ENCODE data around the gene CARNS1.

Gene CARNS1

GRCh38 chr11:67372321-67372992 lies 43.0 kb upstream of the CARNS1 start:
- no peaks in the 10 kb centered on the region for H3K9me3 Mint-ChIP-seq
- H3K36me3 Mint-ChIP-seq (ENCODE audit: low read depth): no peaks in the 10 kb centered on the region
- no peak overlapping the region for H3K27ac Mint-ChIP-seq
- no peak overlapping the region for H3K4me3 Mint-ChIP-seq
- H3K27me3 Mint-ChIP-seq (ENCODE audit: low read depth): peaks cover 77% of the 10 kb centered on the region
- peaks cover 16% of the 10 kb centered on the region for H3K4me1 Mint-ChIP-seq (ENCODE audit: low read depth)

DNA sequence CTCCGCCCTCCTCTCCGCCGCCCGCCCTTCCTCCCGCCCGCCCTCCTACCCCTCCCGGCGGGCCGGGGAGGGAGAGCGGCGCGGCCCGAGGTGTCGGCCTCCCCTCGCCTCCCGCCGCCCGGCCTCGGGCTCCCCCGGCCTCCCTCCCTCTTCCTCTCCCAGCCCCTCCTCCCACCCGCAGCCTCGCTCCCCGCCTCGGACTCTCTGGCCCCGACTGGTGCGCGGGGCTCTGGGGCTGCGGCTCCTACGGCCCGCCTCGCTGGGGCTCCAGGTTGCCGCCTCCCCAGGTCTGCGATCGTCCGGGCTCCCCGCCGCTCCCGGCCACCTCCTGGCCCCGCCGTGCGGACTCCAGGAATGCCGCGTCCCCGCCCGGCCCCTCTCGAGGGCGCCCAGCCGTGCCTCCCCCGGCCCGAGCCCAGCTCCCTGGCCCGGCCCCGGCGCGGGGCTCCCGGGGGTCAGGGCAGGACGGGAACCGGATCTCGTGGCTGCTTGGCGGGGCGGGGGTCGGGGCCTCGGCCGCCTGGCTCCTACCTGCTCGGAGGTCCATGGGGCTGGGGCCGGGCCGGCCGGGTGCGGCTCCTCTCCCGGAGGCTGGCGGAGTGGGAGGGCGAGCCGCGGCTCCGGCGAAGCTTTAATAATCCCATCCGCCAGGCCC lies 42.4 kb upstream of the CARNS1 start, which contains the start of gene CLCF1:
TSS of gene CLCF1 (minus strand) at position 606 of the 655 bp plus-strand sequence. CDS start at position 547, 59 bp downstream.
- Mint-ChIP-seq H3K27ac (peak within 1 kb of the TSS; percentile 65), H3K4me3 (peak within 1 kb of the TSS; percentile 88), H3K36me3 (ENCODE audit: low read depth) (no peaks in the 10 kb centered on the region), H3K9me3 (no peaks in the 10 kb centered on the region), H3K27me3 (ENCODE audit: low read depth) (peaks cover 72% of the 10 kb centered on the region), H3K4me1 (ENCODE audit: low read depth) (peaks cover 16% of the 10 kb centered on the region)

GRCh38 chr11:67373648-67374570 lies 41.6 kb upstream of the CARNS1 start:
- H3K36me3 Mint-ChIP-seq (ENCODE audit: low read depth): no peaks in the 10 kb centered on the region
- peaks cover 64% of the 10 kb centered on the region for H3K27me3 Mint-ChIP-seq (ENCODE audit: low read depth)
- peak overlapping the region; percentile 88 for H3K4me3 Mint-ChIP-seq
- no peaks in the 10 kb centered on the region for H3K9me3 Mint-ChIP-seq
- peaks cover 12% of the 10 kb centered on the region for H3K4me1 Mint-ChIP-seq (ENCODE audit: low read depth)
- H3K27ac Mint-ChIP-seq: peak overlapping the region; percentile 65

DNA sequence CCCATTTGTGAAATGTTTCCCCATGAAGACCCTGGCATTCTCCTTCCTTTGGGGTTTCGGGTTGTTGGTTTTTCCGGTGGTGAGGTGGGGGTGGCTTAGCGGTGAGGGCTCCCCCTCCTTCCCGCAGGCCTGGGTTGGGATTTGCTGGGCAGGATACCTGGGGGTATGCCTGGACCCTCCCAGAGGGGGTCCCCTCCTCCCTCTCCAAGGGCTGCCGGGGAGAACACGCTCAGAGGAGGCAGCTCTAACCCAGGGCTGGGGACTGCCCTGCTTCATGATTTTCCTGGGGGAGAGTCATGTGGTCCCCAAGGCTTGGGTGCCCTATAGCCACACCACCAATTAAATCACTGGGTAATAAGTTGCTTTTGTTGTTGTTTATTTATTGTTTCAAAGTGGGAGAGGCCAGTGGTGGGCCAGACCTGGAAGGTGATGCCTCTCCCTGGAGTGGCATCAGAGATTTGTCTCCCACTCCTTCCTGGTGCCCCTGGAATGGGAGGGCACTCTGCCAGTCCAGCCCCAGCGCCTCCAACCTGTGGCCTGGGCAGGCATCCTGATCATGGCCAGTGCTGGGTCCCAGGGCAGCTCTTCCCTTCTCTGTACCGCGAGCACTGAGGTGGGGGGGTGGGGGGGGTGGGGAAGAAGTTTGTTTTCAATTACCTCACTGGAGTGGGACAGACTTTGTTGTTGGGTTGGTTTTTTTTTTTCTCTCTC lies 40.8 kb upstream of the CARNS1 start:
- Mint-ChIP-seq H3K27ac (no peak overlapping the region), H3K4me1 (ENCODE audit: low read depth) (peaks cover 9% of the 10 kb centered on the region), H3K27me3 (ENCODE audit: low read depth) (peaks cover 56% of the 10 kb centered on the region), H3K36me3 (ENCODE audit: low read depth) (no peaks in the 10 kb centered on the region), H3K4me3 (peak overlapping the region; percentile 88), H3K9me3 (no peaks in the 10 kb centered on the region)

DNA sequence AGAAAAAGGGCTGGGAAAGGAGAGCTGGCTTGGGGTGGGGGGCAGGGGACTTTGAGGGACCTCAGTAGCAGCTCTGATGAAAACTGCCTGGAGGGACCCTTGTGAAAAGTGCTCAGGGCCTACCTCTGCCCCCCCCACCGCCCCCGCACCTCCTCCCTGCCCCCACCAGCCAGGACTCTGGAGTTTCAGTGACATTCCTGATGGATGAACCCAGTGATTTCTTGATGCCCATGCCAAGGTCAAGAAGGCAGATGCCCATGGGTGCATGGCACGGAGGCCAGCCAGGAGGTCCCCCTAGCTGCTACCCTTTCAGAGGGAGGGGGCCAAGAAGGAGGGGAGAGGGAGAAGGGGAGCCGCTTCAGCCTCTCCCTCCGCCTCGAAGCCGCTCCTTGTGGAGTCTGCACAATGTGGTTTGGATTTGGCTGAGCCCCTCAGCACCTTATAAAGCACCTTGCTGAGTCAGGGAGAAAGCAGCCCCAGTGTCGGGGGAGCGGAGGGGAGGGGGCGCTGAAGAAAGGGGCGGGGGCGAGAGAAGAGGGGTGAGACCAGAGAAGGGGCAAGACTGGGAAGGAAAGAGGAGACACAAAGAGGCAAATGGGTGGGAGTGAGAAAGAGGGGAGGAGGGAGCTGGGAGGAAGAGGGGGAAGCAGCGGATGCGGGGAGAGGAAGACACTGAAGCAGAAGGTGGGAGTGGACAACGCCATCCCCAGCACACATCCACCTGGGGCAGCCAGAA lies 40.0 kb upstream of the CARNS1 start:
- H3K4me3 Mint-ChIP-seq: peak overlapping the region; percentile 28
- H3K27me3 Mint-ChIP-seq (ENCODE audit: low read depth): peaks cover 51% of the 10 kb centered on the region
- no peaks in the 10 kb centered on the region for H3K9me3 Mint-ChIP-seq
- no peaks in the 10 kb centered on the region for H3K36me3 Mint-ChIP-seq (ENCODE audit: low read depth)
- H3K27ac Mint-ChIP-seq: no peak overlapping the region
- H3K4me1 Mint-ChIP-seq (ENCODE audit: low read depth): peaks cover 7% of the 10 kb centered on the region

DNA sequence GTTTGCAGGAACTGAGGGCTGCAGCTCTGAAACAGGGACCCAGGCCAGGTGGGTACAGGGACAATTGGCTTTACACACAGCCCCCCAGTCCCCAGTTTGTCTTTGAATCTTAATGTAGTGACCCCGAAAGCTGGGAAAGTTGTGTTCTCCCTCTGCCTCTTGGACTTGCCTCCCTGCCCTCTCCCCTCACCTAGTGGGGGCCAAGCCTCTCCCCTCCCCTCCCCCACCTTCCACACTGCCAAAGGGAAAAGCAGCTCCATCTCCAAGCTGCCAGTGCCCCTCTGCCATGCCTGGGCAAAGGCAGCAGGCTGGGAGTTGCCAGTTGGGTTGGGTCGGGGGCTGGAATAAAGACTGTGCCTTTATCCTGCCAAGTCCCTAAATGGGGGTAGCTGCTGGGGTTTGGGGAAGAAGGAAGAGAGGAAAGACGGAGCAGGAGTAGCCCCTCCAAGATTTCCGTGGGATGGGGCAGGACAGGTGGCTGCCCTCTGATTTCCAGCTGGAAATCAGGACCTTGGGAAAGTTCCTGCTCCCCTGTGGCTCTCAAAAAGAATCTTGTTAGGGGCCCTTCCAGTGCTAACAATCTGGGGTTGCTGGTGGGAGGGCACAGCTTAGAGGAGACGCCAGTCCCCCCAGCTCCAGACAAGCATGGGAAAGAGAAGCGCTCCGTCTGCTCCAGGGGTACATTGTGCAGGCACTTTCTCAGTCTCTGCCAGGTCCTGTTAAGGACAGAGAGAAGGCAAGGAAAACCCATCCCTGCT lies 39.2 kb upstream of the CARNS1 start:
- no peak overlapping the region for H3K27ac Mint-ChIP-seq
- H3K4me1 Mint-ChIP-seq (ENCODE audit: low read depth): peaks cover 6% of the 10 kb centered on the region
- H3K9me3 Mint-ChIP-seq: no peaks in the 10 kb centered on the region
- no peak overlapping the region for H3K4me3 Mint-ChIP-seq
- peaks cover 51% of the 10 kb centered on the region for H3K27me3 Mint-ChIP-seq (ENCODE audit: low read depth)
- H3K36me3 Mint-ChIP-seq (ENCODE audit: low read depth): no peaks in the 10 kb centered on the region

GRCh38 chr11:67376873-67377808 lies 38.3 kb upstream of the CARNS1 start:
- peaks cover 48% of the 10 kb centered on the region for H3K27me3 Mint-ChIP-seq (ENCODE audit: low read depth)
- no peaks in the 10 kb centered on the region for H3K36me3 Mint-ChIP-seq (ENCODE audit: low read depth)
- H3K9me3 Mint-ChIP-seq: no peaks in the 10 kb centered on the region
- H3K4me1 Mint-ChIP-seq (ENCODE audit: low read depth): peaks cover 7% of the 10 kb centered on the region
- no peak overlapping the region for H3K27ac Mint-ChIP-seq
- H3K4me3 Mint-ChIP-seq: no peak overlapping the region

DNA sequence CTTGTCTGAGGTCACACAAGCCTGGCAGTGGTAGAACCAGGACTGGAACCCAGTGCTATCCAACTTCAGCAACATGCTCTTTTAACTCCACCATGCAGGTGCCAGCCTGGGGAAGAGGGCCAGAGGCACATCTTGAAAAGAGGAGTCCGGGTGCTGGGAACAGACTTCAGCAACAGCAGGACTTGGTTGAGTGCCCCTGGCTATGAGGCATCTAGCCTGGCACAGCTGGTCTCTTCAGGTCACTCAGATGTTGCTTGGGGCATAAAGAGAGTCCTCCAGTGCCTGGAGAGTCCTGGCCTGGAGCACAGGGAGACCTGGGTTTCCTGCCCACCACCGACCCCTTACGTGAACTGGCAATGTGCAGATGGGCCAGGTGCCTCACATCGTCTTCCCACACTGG lies 36.9 kb upstream of the CARNS1 start:
- H3K4me1 Mint-ChIP-seq (ENCODE audit: low read depth): peaks cover 7% of the 10 kb centered on the region
- H3K4me3 Mint-ChIP-seq: no peak overlapping the region
- H3K27me3 Mint-ChIP-seq (ENCODE audit: low read depth): peaks cover 50% of the 10 kb centered on the region
- H3K36me3 Mint-ChIP-seq (ENCODE audit: low read depth): no peaks in the 10 kb centered on the region
- H3K9me3 Mint-ChIP-seq: no peaks in the 10 kb centered on the region
- no peak overlapping the region for H3K27ac Mint-ChIP-seq

GRCh38 chr11:67379061-67380058 lies 36.1 kb upstream of the CARNS1 start:
- Mint-ChIP-seq H3K27me3 (ENCODE audit: low read depth) (peaks cover 43% of the 10 kb centered on the region), H3K4me3 (no peak overlapping the region), H3K36me3 (ENCODE audit: low read depth) (no peaks in the 10 kb centered on the region), H3K4me1 (ENCODE audit: low read depth) (peaks cover 3% of the 10 kb centered on the region), H3K27ac (no peak overlapping the region), H3K9me3 (no peaks in the 10 kb centered on the region)

DNA sequence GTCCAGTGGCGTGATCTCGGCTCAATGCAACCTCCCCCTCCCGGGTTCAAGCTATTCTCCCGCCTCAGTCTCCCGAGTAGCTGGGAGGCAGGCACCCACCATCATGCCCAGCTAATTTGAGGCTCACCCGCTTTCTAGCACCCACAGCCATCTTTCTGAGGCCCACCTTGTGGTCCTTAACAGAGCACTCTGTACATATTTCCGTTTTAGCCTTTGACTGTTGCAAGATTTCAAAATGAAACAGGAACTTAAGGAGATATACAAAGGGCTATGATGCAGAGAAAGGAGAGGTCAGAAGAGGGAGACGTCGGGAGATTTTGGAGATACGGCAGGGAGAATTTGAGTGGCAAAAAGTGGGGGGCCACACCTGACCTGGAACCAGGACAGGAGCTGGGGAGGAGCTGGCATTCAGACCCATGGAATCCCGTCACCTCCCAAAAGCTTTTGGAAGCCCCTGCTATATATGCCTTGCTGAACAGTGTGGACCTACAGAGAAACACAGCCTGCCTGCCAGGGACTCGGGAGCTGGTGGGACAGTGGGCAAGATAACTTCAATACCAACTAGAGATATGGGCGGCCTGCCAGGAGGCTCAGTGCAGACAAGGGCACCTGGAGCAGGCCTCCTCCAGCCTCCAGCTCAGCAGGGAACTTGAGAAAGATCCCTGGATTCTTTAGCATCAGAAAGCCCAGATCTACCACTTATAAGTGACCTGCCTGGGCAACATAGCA lies 34.1 kb upstream of the CARNS1 start:
- Mint-ChIP-seq H3K27me3 (ENCODE audit: low read depth) (peaks cover 36% of the 10 kb centered on the region), H3K4me3 (no peak overlapping the region), H3K4me1 (ENCODE audit: low read depth) (peaks cover 3% of the 10 kb centered on the region), H3K36me3 (ENCODE audit: low read depth) (no peaks in the 10 kb centered on the region), H3K27ac (no peak overlapping the region), H3K9me3 (no peaks in the 10 kb centered on the region)
